ENCODE measurements around the gene CLCN3. TPM values are rescaled to one million over a fixed set of nuclear protein-coding genes. Genes with fewer than 3 reads are reported as not detected.

The CLCN3 gene
- total RNA-seq, 1 experiment from 2014 or later: 29.1 TPM

- Mint-ChIP-seq H3K36me3 (peaks cover 3% of the 10 kb centered on the region; the same call in 1 of the 2 replicates), H3K27me3 (ENCODE audit: low read depth) (no peaks in the 10 kb centered on the region), H3K9me3 (no peaks in the 10 kb centered on the region), H3K4me1 (no peaks in the 10 kb centered on the region), H3K4me3 (no peak overlapping the region), H3K27ac (no peak overlapping the region)
- POLR2A ChIA-PET: no interaction called here
- CTCF ChIA-PET: no interaction called here
- no peak for TF ChIP-seq E2F4 (CRISPR knock-in tag; IDR thresholded peaks at IDR 0.05; ENCODE audit: borderline replicate concordance, low read depth)
- no peak for TF ChIP-seq JAZF1 (CRISPR knock-in tag; IDR thresholded peaks at IDR 0.05)
- no peak for TF ChIP-seq OVOL2 (CRISPR knock-in tag; IDR thresholded peaks at IDR 0.05; ENCODE audit: borderline replicate concordance)
- TF ChIP-seq FOXK1 (CRISPR knock-in tag; IDR thresholded peaks at IDR 0.05): no peak
- no peak for TF ChIP-seq AR (CRISPR knock-in tag; IDR thresholded peaks at IDR 0.05)
- TF ChIP-seq, protein P1, sequence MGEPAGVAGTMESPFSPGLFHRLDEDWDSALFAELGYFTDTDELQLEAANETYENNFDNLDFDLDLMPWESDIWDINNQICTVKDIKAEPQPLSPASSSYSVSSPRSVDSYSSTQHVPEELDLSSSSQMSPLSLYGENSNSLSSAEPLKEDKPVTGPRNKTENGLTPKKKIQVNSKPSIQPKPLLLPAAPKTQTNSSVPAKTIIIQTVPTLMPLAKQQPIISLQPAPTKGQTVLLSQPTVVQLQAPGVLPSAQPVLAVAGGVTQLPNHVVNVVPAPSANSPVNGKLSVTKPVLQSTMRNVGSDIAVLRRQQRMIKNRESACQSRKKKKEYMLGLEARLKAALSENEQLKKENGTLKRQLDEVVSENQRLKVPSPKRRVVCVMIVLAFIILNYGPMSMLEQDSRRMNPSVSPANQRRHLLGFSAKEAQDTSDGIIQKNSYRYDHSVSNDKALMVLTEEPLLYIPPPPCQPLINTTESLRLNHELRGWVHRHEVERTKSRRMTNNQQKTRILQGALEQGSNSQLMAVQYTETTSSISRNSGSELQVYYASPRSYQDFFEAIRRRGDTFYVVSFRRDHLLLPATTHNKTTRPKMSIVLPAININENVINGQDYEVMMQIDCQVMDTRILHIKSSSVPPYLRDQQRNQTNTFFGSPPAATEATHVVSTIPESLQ (CRISPR knock-in tag; IDR thresholded peaks at IDR 0.05): no peak
- TF ChIP-seq RELA (CRISPR knock-in tag; IDR thresholded peaks at IDR 0.05; ENCODE audit: borderline replicate concordance): no peak
- TF ChIP-seq MYBL2 (CRISPR knock-in tag; IDR thresholded peaks at IDR 0.05): no peak
- TF ChIP-seq NFATC4 (CRISPR knock-in tag; IDR thresholded peaks at IDR 0.05): no peak
- TF ChIP-seq MLX (CRISPR knock-in tag; IDR thresholded peaks at IDR 0.05): no peak
- no peak for TF ChIP-seq SMAD3 (CRISPR knock-in tag; IDR thresholded peaks at IDR 0.05; ENCODE audit: borderline replicate concordance)
- TF ChIP-seq ZMAT4 (CRISPR knock-in tag; IDR thresholded peaks at IDR 0.05): no peak
- no peak for TF ChIP-seq ZNF138 (CRISPR knock-in tag; conservative IDR thresholded peaks at IDR 0.05)
- TF ChIP-seq ESRRA (CRISPR knock-in tag; IDR thresholded peaks at IDR 0.05; ENCODE audit: borderline replicate concordance): no peak
- TF ChIP-seq PRRX2 (CRISPR knock-in tag; IDR thresholded peaks at IDR 0.05): no peak
- TF ChIP-seq ARID4B (CRISPR knock-in tag; IDR thresholded peaks at IDR 0.05; ENCODE audit: borderline replicate concordance): no peak
- no peak for TF ChIP-seq ZBTB43 (CRISPR knock-in tag; IDR thresholded peaks at IDR 0.05)
- TF ChIP-seq ZNF121 (CRISPR knock-in tag; IDR thresholded peaks at IDR 0.05): no peak
- TF ChIP-seq CREM (CRISPR knock-in tag; IDR thresholded peaks at IDR 0.05): no peak
- no peak for ATAC-seq
- no peak for DNase-seq (ENCODE audit: low spot score)
These were observed 37.7 kb upstream of the CLCN3 start for GRCh38 chr4:169582706-169583105.
